HG03571 (cell line): ENCODE data around the gene LGALS4.
"Not testable (repeated sequence)": the region's sequence is repeated elsewhere in the genome, so short reads cannot be mapped to it uniquely, and the experiment has no call there.

Source experiments
- ATAC-seq: cut with Tn5 transposase; IDR thresholded peaks from one replicate; pipeline ENCODE4 v1.9.1; 2021; ENCODE audit not compliant: unreplicated experiment

LGALS4 gene

DNA sequence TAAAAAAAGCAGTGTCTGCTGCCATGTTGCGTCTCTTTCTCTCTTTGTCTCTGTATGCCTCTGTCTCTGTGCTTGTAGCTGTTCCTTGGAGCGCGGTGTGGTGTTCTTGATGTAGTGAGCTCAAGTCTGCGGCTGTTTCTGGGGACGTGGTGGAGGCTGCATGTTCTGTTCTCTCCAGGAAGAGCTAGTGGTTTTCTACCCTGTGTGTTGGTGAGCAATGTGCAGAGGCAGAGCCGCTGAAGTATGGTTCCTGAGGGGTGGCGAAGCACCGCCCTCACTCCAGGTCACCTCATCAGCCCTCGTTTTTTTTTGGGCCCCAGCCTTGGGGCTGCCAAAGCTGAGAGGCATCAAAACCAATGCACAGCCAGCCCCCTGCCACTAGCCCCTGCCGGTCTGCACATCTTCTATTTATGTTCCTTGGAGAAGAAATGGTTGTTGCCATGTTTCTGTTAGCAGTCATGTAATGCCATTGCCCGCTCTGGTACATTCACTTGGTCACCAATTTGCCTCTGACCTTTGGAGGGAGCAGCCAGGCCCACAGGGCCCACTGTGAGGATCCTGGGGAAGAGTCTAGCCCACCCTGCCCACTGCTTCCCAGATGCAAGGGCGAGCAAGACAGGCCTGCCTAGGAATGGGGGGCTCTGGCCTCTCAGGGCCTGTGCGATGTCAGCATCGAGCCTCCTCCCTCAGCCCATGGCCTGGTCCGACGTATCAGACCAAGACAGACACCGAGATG, 29.9 kb upstream of the LGALS4 start:
- ATAC-seq: no peak

DNA sequence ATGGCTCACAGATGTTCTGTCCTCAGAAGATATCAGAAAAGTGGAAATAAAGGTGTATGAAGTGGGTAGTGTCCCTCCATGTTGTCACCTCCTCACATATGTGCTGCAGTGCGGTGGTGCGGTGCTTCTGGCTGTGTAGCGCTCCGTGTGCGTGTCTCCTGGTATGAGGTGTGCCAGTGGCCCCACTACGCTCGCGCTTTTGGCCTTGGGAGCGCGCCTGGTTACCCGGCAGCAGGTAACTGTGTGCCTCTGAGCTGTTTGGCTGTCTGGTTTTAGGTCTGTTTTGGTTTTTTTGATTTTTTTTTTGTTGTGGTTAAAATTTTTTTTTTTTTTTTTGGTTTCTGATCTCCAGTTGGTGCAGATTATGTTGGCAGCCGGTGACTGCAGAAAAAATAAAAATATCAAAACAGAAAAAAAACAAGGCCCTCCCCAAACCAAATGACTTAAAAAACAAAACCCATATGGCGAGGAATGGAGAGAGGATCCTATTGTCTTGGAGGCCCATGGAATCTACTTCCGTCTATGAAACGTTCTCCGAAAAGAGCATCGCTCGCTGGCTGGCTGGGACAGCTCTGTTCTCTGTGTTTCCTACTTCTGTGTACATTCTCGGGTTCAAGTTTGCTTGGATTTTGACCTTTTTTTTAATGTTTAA, 29.2 kb upstream of the LGALS4 start:
- no peak for ATAC-seq

DNA sequence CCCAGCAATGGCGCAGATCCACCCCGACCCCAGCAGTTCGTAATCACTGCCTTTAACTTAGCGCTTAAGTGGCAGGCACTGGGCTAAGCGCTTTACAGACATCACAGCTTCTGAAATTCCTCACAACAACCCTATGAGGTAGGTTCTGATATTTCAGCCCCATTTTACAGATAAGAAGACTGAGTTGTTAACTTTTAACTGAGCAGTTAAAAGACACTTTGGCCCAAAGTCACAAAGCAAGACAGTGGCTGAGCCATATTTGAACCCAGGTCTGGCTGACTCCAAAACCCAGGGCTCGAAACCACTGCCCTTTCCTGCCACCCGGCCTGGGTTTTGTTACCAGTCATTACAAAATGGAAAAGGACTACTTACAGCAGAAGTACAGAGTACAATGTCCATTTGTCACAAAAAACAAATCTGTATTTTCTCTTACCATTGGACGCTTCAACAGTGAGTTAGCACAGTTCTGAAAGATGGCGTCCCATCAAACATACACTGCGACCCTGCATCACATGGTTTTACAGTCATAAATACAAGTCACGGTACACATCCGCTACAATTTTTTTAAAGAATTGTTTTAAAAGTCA, 28.5 kb upstream of the LGALS4 start:
- ATAC-seq: no peak

DNA sequence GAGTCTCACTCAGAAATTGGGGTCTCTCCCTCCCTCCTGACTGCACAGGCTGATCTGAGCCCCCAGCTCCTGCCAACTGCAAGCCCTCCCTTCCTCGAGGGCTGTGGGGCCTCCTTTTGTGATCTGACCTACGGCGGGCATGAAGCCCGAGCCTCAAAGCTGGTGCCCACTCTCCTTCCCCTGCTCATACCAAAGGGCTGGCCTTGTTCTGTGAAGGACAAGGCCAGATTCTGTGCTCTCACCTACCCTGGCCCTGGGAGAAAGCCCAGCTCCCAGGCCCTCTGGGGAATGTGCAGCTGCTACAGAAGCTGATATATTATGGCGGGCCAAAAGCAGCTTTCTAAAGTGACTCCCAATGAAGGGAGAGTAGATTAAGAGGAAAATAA, 27.8 kb upstream of the LGALS4 start:
- no peak for ATAC-seq

- ATAC-seq: no peak
These were observed 27.3 kb upstream of the LGALS4 start for GRCh38 chr19:38839816-38840582.

DNA sequence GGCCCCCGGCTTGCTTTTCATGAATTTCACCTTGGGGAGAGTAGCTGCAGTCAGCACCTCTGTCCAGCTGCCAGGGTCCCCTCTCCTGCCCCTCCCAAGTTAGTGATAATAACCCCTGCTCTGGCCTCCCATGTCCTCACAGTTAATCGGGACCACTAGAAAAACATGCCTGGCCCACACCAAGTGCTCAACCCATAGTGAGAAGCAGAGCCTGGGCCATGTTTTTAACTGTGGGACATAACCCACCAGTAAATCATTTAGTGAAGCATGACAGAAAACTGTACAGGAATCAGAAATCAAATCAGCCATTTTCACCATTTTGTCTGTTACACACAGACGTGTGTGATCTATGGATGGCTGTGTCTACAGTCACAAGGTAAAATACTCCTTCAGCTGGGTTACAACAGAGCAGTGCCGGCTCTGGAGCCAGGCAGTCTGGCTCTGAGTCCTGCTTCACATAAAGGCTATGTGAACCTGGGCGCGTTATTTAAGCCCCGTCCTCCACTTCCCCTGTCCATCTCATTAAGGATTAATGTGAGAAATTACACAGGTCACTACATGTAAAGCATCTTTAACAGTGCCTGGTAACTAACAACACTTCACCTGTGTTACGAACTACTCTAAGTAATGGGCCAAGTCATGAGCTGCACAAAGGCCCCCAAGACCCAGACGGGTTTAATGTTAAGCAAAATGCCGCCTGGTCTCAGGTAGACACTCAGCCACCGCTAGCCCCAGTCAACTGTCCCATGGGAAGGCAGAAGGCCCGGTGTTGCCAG, 26.4 kb upstream of the LGALS4 start:
- no peak for ATAC-seq

GRCh38 chr19:38838208-38838985, 25.7 kb upstream of the LGALS4 start:
- ATAC-seq: no peak

DNA sequence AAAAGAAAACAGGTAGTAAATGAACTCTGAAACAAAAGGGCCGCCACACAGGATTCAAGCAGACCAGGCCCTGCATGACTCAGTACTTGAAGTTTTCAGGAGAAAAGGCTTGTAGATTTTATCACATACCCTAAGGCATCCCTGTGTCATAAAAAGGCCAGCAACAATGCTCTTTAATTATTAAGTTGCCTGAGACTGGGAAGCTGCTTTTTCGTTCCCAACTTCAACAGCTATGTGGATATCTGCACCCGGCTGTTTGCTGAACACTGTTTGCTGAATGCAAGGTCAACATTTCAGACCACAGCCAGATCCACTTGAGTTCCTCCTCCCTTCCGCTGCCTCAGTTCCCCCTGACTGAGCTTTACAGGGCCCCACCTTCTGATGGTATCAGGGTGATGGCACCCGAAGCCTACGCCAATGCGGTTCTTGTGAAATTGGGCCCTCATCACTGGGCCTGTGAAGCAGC, 24.9 kb upstream of the LGALS4 start:
- no peak for ATAC-seq

DNA sequence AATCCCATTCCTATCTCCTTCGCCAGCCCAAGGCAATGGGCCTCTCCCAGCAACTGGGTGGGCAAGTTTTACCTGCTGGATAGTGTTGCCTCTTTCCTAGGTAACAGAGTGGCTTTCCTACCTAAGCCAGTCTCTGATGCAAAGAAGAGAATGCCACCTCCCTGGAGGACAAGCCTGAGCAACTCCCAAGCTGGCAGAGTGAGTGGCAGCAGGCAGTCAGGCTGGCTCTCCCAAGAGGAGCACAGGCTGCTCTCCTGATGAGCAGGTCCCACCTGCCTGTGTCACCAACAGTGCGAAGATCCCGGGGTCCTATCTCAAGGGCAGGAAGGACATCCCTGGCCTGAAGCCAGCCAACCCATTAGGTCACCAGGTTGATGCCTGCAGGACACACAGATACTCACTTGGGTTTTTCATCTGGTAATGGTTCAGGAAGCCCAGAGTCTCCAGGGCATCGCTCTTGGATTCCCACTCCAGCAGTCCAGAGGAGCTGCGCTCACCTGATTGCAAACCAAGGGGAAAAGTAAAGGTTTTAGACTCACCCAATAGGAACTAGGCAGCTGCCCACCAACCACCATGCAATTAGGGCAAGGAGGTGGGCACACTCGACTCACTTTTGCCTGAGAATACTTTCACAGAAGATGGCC, 24.4 kb upstream of the LGALS4 start:
- ATAC-seq: no peak

DNA sequence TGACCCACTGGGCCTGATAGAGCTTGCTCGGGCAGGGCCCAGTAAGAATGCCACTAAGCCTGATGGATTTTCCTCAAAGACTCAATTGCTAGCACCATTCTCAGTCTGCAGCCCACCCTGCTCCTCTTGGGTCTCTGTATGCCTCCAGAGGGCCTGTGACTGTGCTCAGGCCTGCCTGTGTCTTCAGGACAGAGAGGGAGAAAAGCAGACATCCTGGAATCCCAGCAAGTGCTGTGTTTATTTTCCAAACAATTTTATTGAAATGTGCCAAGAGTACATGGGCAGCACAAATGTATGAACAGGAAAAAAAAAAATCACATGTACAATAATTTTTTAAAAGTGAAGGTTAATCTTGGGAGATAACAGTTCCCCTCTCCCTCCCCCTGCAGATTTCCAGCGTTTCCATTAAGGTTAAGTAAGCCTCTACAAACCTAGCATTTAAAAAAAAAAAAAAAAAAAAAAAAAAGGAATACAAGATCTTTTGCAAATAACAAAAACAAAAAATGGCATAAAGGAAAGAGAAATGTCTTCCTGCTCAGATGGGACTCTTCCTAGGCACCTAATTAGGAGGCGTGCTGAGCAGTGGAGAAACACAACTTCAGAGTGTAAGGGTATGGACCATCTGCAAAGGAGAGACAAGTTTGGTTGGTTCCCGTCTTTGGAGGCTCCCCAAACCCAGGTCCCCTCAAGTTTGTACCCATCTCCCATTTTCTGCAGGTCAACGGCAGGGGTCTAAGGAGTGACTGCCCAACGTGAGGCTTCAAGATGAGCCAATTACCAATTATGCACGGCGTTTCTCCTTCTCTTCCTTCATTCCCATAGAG, 23.6 kb upstream of the LGALS4 start:
- no peak for ATAC-seq

GRCh38 chr19:38834590-38834989, 21.8 kb upstream of the LGALS4 start:
- ATAC-seq: no peak

GRCh38 chr19:38834104-38834490, 21.4 kb upstream of the LGALS4 start:
- no peak for ATAC-seq

- ATAC-seq: no peak
These were observed 20.3 kb upstream of the LGALS4 start for GRCh38 chr19:38833092-38833425.

- peak; percentile 40 for ATAC-seq
These were observed 18.4 kb upstream of the LGALS4 start for GRCh38 chr19:38831142-38831605.

- no peak for ATAC-seq
These were observed 17.4 kb upstream of the LGALS4 start for GRCh38 chr19:38830039-38830733.

- not testable (repeated sequence) for ATAC-seq
These were observed 16.5 kb upstream of the LGALS4 start for GRCh38 chr19:38829203-38829602.

DNA sequence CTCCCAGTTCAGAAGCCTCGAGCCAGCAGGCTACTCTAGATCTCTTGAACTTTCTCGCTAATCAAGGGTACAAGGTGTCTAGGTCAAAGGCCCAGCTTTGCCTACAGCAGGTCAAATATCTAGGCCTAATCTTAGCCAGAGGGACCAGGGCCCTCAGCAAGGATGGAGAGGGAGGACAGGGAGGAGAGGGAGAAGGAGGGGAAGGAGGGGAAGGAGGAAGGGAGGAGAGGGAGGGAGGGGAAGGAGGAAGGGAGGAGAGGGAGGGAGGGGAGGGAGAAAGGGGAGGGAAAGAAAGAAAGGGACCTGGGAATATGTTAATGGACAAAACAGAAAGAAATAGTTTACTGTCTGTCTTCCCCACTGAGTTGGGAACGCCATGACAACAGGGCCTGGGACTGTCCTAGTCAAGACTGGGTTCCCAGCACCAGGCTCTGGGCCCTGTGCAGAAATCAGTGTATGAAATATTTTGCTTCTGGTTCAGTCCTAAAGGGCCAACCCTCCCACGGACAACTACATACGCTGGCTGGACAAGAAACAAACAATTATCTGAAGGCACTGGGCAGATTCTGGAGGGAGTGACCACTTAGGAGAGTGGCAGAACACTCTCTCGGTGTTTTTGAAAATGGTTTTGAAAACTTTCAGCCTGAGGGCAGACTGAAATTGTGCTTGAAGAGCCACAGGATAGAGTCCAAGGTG, 14.3 kb upstream of the LGALS4 start:
- ATAC-seq: no peak
